ENCODE measurements around the gene ZDHHC5.

GRCh38 chr11:57674251-57674650, 6.3 kb downstream of the ZDHHC5 start:
- TF ChIP-seq CTCF (IDR thresholded peaks at IDR 0.05 in 4 of 5, conservative IDR thresholded peaks at IDR 0.05 in 1 of 5) (no peak), POLR2A (IDR thresholded peaks at IDR 0.05) (no peak)
